ENCODE results near the gene VSTM4.

Gene VSTM4

DNA sequence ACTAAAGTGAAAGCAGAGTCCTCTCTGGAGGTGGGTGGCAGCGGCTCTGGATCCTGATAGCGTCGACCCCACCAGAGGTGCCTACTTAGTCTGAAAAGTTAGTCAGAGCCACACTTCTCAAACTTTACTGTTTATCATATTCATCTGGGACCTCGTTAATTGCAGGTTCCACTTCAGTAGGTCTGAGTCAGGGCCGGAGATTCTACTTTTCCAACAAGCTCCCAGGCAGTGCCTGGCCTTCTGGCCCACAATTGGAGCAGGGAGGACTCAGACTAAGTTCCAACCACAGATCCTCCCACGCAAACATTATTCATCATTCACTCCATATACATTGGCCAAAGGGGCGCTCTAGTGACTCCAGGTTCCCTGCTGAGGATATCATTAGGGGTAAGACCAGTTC, 78.1 kb downstream of the VSTM4 start:
- no peak for DNase-seq

DNA sequence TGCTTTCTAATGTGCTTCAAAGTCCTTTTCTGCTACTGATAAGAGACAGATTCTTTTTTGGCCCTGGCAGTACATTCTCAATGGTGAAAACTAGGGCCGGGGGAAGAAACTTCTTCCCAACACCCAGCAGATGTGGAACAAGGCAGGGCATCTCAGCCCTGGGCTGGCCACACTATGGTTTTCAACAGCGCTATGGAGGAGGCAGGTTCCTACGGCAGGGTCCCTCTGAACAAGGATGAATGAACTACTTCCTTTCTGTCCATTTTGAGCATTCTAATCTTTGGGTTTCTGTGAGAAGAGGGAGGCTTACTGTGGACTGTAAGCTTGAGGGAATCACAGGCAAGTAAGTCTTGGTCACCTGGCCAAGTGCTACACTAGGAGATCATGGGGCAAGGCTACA, 78.7 kb downstream of the VSTM4 start:
- DNase-seq, result no peak

DNA sequence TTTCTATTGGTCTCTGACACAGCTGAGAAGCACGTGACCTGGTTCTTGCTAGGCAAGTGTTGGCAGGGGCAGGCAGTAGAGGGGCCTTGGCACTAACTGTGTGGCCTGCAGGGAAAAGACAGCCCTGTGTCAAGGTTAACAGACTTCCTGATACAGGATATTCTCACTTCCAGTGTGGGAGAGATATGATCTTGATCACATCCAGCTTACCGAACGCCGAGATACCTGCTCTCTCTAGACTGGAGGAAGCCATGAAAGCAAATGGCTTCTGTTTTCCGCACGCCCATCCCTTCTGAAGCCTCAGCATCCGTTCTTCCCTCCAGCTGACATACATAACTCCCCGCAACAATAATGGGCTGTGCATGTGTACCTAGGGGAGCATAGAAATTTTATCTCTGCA, 79.4 kb downstream of the VSTM4 start:
- DNase-seq, result no peak

DNA sequence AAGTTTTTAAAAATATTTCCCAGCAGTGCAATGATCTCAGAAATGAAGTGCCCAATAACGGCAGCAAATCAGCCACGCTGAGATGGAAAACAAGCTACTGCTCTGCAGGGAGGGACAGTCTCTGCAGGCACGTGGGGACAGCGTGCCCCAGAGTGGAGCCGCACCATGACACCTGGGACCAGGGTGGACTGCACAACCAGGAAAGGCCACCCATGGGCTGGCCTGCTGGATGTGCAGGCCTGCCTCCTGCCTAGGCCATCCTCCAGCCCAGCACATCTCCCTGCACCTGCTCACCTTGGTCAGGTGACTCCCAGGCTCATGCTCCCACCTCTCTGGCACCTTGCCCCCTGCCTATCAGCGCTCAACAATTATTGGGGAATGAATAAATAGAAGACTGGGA, 80.4 kb downstream of the VSTM4 start:
- DNase-seq, result no peak

DNA sequence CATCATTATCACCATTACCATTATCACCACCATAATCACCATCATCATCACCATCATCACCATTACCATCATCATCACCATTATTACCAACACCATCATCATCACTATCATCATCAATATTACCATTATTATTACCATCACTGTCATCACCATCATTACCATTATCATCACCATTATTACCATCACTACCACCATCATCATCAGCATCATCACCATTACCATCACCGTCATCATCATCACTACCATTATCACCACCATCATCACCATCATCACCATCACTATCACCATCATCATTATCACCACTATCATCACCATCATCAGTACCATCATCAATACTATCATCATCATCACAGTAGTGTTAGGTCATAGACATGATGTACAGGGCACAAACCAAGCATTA, 81.4 kb downstream of the VSTM4 start:
- DNase-seq, result no peak

DNA sequence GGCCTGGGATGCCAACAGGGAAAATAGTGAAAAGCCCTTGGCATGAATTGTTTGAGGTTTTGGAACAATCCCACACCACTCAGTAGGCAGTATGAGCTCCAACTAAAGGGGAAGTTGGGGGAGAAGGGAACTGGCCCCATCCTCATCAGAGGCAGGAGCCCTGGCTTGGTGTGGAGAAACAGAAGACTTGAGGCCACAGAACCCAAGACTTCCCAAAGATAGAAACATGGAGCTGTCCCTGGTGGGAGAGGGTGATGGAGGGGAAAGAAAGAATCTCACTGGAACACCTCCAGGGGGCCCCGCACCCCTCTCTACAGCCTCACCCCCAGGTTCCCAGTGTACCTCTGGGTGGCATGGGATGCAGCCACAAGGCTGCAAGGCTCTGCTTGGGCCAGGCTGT, 85.7 kb downstream of the VSTM4 start:
- DNase-seq, result no peak

DNA sequence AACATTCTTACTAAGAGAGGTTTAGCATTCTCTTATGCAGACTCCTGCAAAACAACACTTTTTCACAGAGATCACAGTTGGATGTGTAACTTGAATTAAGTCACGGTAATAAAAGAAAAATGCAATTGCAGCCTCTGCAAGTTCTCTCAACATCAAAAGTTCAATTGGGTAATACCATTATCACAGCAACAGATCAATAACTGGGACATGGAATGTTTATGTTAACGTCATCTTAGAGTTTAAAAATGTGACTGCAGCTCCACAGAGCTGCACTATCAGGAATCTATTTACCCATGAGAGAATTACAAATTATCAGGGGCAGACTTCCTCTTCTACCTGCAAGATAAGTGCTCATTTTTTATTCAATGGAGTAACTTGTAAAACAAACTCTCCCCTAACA, 86.7 kb downstream of the VSTM4 start:
- no peak for DNase-seq

DNA sequence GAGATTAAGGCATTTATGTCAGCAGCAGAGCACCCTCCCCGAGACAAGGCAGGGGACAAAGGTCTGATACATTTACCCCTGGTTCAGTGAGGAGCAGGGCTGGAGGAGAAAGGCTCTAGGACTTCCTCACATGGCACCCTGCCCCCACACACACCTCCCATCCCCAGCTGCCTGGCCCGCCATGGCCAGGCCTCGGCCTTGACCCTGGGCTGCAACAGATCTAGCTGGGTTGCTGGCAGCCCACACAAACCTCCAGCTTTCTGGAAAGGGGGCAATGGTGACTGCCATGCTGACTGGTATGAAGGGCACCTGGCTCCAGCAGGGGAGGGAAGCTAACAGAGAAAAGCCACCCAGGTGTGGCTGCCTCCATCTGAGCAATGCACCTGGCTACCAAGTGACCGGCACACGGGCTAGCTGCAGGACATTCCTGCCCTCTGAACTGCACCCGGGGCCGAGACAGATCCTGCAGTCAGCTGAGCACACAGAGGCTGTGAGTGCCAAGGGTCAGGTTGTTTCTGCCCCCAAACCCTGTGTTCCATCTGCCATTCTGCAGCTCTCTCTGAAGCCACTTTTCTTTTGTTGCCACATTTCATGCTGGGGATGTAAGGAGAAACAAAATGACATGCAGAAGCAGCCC, 89.9 kb downstream of the VSTM4 start:
- DNase-seq, result no peak

DNA sequence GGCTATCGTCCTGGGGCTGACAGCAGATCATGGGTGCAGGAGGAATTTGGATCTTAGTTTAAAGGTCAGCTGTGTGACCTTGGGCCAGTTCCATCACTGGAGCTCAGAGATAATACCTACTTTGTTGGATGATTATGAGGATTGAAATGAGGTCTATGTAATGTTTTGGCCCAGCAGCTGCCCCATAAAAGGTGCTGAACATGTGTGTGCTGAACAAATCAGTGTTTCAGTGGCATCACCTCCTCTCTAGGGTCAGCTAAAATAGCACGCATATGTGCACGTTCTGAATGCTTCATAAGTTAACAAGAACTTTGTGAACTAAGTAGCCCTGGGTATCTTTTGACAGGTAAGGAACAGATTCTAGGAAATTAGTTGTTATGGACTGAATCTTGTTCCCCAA, 90.8 kb downstream of the VSTM4 start:
- DNase-seq, result no peak

DNA sequence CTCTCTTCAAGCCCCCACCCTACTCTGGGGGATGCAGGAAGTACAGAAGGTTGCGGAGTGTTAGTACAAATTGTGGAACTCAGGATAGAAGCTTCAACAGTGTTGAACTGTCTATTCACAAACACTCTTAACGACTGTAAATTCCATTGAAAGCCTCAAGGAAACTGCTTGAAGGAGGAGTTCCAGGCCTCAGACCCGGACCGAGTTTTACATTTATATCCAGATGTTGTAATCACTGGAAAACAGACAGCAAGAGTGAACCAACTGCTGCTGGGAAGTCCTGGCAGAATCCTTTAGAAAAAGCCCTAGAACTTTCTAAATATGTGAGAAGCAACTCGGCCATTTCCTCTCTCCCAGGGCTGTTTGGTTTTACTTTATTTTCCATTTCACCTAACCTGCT, 91.6 kb downstream of the VSTM4 start:
- DNase-seq, result no peak

DNA sequence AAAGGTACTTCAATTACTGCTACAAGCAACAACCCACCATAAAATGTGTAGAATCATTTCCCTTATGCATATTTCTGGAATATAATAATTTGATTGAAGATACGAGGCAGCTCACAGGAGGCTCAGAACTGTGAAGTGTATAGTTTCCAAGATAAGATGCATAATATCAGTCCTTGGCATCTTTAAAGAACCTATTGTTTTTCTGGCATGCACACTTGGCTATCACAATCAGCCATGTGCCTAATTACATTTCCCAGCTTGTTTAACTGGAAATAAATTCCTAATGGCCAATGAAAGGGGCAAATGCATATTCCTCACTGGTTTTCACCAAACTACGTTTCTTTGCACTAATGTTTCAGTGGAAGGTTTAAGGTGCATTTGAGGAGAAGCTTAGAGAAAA, 92.3 kb downstream of the VSTM4 start:
- no peak for DNase-seq

DNA sequence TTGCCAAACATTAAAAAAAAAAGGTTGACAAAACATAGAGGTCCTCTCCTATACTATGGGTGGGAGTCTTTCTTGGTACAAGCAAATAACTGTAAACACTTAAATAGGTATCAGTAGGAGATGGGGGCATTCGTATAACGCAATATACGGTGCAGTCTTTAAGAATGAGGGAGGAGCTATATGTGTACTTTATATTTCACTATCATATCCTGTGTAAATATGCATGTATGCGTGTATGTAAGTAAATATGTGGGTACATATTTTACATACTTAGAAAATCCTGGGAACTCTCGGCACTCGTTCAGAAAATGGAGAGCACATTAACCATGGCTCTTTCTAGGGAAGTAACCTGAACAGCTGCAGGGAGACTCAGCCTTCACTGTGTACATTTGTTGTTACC, 93.6 kb downstream of the VSTM4 start:
- no peak for DNase-seq

DNA sequence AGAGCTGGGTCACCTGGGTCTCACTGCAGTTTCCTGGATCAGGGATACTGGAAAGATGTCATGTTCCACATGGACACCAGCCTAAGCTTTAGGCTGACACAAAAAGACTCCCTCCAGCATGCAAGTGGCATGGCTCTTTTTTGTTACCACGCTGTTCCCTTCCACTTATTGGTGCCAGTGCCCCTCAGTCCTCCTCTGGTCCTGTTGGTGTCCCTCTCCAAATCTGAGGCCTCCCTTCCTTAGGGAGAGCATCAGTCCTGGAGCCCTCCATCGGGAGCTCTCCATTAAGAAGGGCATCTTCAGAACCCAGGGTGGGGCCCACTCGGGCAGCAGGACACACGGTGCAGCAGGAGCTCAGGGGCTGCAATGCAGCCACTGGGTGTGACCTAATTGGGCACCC, 99.6 kb downstream of the VSTM4 start:
- DNase-seq, result no peak

DNA sequence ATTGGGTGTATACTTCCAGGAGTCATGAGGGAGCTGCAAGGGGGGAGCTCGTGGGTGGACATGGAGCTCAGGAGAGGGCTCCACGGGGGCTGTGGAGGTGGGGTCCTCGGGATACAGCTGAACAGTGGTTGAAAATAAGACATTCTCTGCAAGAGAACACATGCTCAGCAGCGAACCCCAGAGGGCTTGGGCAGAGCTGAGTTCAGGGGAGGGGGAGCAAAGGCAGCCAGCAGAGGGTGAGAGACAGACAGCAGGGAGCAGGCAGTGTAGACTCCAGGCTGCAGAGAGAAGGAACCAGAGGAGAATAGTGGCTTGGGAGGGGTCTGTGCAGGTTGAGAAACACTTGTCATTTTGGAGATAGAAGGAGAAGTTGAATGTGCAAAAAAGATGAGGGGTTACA, 102.7 kb downstream of the VSTM4 start:
- DNase-seq, result no peak

DNA sequence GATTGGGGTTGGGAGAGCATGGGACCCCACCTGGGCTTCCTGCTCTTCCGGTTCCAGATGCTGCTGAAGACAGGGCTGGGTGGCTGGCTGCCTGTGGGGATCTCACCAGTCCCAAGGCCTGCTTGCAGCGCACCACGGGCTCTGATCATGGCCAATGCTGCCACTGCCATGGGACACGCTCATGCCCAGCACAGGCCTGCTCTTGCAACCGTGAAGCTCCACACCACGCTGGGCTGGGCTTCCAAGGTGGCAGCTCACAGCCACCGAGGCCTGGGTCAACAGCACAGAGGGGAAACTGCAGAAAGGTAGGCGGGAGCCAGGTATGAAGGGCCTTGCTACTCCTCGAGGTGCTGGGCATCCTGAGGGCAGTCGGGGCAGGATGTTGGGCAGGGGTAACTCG, 103.6 kb downstream of the VSTM4 start:
- no peak for DNase-seq

DNA sequence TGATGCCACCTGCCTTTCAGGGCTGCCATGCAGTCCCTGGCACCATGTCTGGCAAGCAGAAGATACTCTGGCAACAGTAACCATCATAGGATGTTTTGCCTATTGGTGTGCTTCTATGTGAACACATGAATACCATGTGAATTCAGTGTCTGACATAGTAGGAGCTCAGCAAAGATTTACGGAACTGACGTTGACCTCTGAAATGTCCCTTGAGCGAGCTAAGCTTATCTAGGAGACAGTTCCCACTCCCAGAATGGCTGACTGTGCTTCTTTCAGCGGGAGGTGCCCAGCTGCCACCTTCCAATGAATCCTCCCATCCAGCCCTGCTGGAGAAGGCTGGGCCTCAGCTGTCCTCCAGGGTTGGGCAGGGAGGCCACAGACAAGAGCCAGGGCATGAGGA, 104.5 kb downstream of the VSTM4 start:
- DNase-seq, result no peak

DNA sequence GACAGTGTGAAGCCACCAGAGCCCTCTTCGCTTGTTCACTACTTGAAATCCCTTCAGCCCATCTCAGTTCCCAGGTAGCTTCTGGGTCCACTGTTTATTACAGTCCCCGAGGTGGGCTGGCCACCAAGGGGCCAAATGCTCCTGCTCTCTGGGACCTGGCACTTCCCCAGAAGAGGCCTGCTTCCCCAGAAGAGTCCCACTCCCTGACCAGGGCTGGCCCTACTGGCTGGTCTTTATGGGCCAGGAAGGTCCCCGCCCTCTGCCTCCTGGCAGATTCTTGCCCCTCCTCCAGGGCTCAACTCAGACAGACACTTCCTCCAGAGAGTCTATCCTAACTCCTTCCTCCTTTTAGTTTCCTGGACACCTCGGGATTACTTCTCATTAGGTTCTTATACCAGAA, 105.0 kb downstream of the VSTM4 start:
- DNase-seq, result no peak

DNA sequence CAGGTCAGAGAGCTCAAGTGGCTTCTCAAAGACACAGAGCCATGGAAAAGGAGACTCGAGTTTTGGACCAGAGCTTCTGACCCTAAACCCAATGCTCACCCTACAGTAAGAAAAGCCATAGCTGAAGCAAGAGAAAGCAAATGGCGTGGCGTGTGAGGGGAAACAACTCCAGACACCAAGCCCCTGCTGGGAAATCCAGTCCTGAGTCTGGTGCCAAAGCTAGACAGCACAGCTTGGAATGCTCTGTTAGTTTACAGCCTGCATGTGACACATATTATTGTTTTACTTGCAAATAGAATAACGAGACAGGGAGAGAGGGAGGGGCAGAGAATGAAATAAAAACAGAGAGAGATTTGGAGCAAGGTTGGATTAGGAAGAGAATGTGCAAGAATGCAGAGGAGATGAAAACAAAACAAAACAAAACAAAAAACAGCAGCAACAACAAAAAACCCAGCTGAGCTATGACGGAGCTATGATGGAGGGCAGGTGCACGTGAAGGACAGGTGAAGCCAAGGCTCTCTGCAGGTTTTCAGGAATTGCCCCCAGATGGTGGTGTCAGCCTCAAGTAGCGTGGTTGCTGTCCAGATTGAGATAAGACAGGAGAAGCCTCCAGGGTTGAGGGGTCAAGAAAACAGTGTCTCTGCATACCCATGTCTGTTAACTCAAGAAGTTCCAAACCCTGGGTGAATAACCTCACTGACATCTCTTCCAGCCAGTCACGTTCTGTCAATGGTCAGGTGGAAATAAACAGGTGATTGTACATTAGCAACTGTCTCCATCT, 105.9 kb downstream of the VSTM4 start:
- no peak for DNase-seq

DNA sequence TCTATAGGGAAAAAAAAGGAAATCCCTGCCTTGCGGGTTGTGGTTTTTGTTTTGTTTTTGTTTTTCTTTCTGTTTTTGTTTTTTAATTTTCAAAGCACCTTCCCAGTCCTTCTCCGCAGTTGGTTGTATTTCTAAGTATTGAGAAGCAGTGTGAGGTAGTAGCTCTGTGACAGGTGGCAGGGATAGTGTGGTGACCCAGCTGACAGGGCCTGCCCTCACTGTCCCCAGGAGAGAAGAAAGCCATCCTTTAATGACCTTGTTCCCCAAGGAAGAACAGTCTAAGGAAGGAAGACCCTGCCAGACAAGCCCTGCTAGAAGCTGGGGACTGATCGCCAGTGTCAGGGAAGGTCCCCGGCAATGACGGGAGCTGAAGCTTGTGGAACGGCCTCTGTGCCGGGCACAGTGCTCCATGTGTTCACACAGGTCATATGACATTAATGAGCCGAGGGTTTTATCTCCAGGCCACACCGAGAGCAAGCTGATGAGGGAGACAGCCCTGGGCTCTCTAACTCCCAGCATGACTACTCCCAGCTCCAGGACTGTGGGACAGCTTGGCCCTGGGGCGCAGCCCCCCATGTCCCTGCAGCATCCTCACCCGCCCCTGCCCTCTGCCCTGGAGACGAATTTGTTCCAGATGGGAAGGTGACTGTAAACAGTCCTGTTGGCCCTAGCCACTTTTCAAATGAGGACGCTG, 106.7 kb downstream of the VSTM4 start:
- DNase-seq, result no peak

DNA sequence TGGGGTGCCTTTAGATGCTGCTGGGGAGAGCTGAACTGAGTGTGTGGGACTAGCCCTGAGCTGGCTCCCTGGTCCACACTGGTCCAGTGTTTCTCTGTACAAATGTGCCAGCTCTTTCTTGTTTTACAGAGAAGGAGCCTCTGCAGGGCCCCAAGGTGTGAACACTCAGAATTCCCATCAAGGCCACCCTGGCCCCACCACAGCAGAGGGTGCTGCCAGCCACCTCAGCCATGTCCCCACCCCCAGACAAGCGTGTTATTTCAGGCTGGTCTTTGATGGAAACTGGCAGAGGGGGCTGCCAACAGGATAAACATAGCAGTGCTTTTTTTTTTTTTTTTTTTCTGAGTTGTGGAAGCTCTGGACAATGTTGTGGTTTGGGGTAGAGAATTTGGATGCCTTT, 107.2 kb downstream of the VSTM4 start:
- no peak for DNase-seq

DNA sequence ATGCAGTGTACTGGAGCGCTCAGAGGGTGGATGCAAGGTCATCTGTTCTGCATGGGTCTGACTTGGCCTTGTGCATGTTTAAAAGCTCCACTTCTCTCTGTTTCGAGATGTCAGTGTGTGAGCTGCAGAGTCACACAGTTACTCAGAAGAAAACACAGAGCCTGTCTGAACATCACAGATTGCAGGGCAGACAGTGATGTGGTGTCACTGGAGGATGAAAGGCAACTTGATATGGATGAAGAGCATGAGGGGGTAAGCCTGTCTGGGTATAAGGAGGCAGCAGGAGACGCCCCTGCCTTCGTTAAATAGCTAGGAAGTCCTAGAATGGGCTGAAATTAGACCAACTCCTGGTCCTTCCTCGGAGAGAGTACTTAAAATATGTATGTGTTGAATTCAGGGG, 108.2 kb downstream of the VSTM4 start:
- no peak for DNase-seq

DNA sequence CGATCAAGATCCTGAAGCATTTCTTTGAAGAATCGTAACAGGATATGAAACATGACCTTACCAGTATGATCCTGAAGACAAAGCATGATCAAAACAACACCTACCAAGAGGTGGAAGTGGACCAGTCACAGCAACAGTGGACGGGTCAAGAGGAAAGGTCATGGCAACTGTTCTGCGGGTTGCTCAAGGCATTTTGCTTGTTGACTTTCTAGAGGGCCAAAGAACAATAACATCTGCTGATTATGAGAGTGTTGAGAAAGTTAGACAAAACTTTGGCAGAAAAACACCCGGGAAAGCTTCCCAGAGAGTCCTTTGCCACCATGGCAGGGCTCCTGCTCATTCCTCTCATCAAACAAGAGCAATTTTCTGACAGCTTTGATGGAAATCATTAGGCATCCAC, 110.1 kb downstream of the VSTM4 start:
- no peak for DNase-seq

DNA sequence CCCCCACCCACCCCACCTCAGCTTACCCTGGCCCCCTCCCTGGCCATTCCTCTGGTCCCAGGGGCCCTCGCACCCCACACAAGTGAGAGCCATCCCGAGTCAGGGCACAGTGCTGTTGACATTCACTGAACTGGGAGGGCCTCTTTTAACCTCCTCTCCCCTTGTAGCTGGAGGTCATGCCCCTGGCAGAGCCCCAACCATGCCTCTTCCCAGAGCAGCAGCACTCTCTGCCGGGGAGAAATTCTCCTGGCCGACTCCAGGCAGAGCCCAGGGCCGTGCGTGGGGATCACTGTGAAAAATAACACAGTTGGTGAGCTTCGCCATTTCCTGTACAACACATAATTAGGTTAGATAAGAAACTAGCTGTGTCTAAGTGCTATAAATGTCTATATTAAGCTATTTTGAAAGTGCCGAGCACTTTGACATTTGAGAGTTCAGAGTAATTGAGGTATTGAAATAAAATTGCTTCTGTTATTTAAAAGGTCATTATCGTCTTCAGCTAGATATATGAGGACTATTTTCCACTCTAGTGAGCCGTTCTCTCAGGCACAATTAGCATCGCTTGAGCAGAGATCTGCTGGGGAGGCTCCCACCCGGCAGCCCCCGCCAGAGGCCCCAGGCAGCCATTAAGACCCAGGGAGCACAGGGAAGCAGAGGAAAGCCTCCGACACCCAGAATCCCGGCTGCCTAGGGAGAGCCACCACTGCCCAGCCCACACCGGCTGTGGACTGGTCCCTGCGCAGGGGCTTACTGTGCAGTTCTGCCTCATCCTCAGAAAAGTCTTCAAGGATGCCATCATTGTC, 113.3 kb downstream of the VSTM4 start:
- no peak for DNase-seq

DNA sequence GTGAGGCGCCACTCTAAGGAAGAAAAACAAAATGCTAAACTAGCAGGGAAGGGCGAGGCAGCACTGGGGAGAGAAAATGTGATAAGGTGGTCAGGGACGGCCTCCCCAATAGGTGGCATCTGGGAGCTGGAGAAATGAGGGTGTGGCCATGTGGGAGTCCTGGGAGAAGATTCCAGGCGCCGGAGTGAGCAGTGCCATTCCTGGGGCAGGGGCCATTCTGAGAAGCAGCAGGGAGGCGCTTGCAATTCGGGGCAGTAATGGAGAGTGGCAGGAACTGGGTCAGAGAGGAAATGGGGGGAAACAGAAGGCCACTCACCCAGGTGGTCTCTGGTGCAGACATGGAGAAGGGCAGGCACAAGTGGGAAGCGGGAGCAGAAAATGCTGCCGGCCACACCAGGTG, 113.9 kb downstream of the VSTM4 start:
- DNase-seq, result no peak
